Measurements from ENCODE around the gene TRIM66.

TRIM66 gene

GRCh38 chr11:8706673-8707432 is 24.4 kb upstream of the TRIM66 start:
- no peak for FAIRE-seq
- no peak for TF ChIP-seq CTCF (IDR thresholded peaks at IDR 0.05; ENCODE audit: insufficient read depth, missing control alignments)

GRCh38 chr11:8705146-8705545 is 22.7 kb upstream of the TRIM66 start:
- DNase-seq (ENCODE audit: insufficient read length, low spot score) = no peak
- no peak for FAIRE-seq
- TF ChIP-seq CTCF (IDR thresholded peaks at IDR 0.05; ENCODE audit: insufficient read depth, missing control alignments) = no peak

More at GRCh38 chr11:8706673-8707432, 24.4 kb upstream of the TRIM66 start:
- no peak for DNase-seq (ENCODE audit: insufficient read length, low spot score)

GRCh38 chr11:8704136-8704535 is 21.7 kb upstream of the TRIM66 start:
- DNase-seq (ENCODE audit: insufficient read length, low spot score) = no peak
- no peak for TF ChIP-seq CTCF (IDR thresholded peaks at IDR 0.05; ENCODE audit: insufficient read depth, missing control alignments)
- FAIRE-seq = no peak

- TF ChIP-seq CTCF (IDR thresholded peaks at IDR 0.05; ENCODE audit: insufficient read depth, missing control alignments) = no peak
- DNase-seq (ENCODE audit: insufficient read length, low spot score) (no peak), FAIRE-seq (no peak)
These were observed 20.1 kb upstream of the TRIM66 start for GRCh38 chr11:8702598-8702915.

- TF ChIP-seq CTCF (IDR thresholded peaks at IDR 0.05; ENCODE audit: insufficient read depth, missing control alignments) = no peak
- DNase-seq (ENCODE audit: insufficient read length, low spot score) = no peak
- FAIRE-seq = no peak
These were observed 19.6 kb upstream of the TRIM66 start for GRCh38 chr11:8701891-8702597.

- no peak for TF ChIP-seq CTCF (IDR thresholded peaks at IDR 0.05; ENCODE audit: insufficient read depth, missing control alignments)
- DNase-seq (ENCODE audit: insufficient read length, low spot score) (no peak), FAIRE-seq (no peak)
These were observed 17.4 kb upstream of the TRIM66 start for GRCh38 chr11:8699903-8700302.

GRCh38 chr11:8698917-8699441 is 16.5 kb upstream of the TRIM66 start:
- FAIRE-seq (no peak), DNase-seq (ENCODE audit: insufficient read length, low spot score) (no peak)
- no peak for TF ChIP-seq CTCF (IDR thresholded peaks at IDR 0.05; ENCODE audit: insufficient read depth, missing control alignments)
